ENCODE results near the gene NRSN1. TPM values are rescaled to one million over a fixed set of nuclear protein-coding genes. Genes with fewer than 3 reads are reported as not detected.
A peak's percentile ranks its signal among the peaks of the same experiment; 100 is the strongest.

NRSN1 gene
- total and polyA plus RNA-seq, 4 donors, result 0.17 TPM; not detected in 3

- no peaks in the 10 kb centered on the region for H3K4me1 ChIP-seq (ENCODE audit: control insufficient read depth in 5 of 5, insufficient read depth in 5 of 5, low read length in 5 of 5)
- no peak overlapping the region for H3K27ac ChIP-seq (ENCODE audit: low read depth in 1 of 2, low read length in 1 of 2)
- DNase-seq, result peak in 1 of 3 donors; percentile 25
- no peaks in the 10 kb centered on the region for H3K27me3 ChIP-seq (ENCODE audit: control insufficient read depth in 3 of 3, insufficient read depth in 3 of 3, low read length in 2 of 3)
- no peaks in the 10 kb centered on the region for H3K9me3 ChIP-seq (ENCODE audit: control insufficient read depth in 4 of 4, insufficient read depth in 3 of 4, low read length in 3 of 4)
- H3K4me3 ChIP-seq, result no peak overlapping the region
- H3K9ac ChIP-seq (ENCODE audit: insufficient read depth in 1 of 2, low read length in 2 of 2), result no peak overlapping the region
- H3K36me3 ChIP-seq (ENCODE audit: control insufficient read depth in 4 of 4, insufficient read depth in 4 of 4, low read length in 4 of 4), result no peaks in the 10 kb centered on the region
- 86 to 87% methylated on average over 3 of the region's 3 CpGs for WGBS, 2 donors
- no peak for ATAC-seq (ENCODE audit: insufficient read depth, low FRiP score)
- no peak for TF ChIP-seq CTCF (IDR thresholded peaks at IDR 0.05; ENCODE audit: control extremely low read depth, extremely low read depth)
Observed at GRCh38 chr6:24195836-24196597, 70.0 kb downstream of the NRSN1 start.

Small RNA genes within 50 kb of the gene (small RNA-seq; reads per million reads assigned to genes)
- 0.21 reads per million, percentile 13 among the genes with 10 or more reads in this experiment for gene RF00218 (ENCODE audit: low replicate concordance)

Other genes with a start within 250 kb of the NRSN1 start
- 10 to 100 TPM in 1 of 2 donors, 1 to 10 TPM in 1; 9.8 to 14.2 TPM for gene DCDC2, start 231.8 kb downstream of the NRSN1 start, total RNA-seq
- 1 to 10 TPM; 2.3 to 2.6 TPM for gene DCDC2, start 231.8 kb downstream of the NRSN1 start, polyA plus RNA-seq

All from lung (tissue), 13 donors.